GOT3 (cell line): ENCODE results near the gene CCDC15.

Experiments
- DNase-seq: peaks from one replicate; lab custom pipeline; 2025; ENCODE audit warnings: mixed read lengths; lab: John Stamatoyannopoulos, UW

Gene CCDC15

GRCh38 chr11:124953753-124954589 is at the start of gene CCDC15:
TSS of gene CCDC15 (plus strand) at chr11:124954202. CDS start at chr11:124954733, 531 bp downstream.
- DNase-seq, result peak; percentile 63

GRCh38 chr11:124915541-124916369 is 38.2 kb upstream of the CCDC15 start:
- no peak for DNase-seq

- no peak for DNase-seq
Observed at GRCh38 chr11:124916370-124916710, 37.7 kb upstream of the CCDC15 start.

- no peak for DNase-seq
Observed at GRCh38 chr11:124917115-124917637, 36.8 kb upstream of the CCDC15 start.

- no peak for DNase-seq
Observed at GRCh38 chr11:124918950-124919349, 35.1 kb upstream of the CCDC15 start, which contains the start of gene HEPN1. TSS of gene HEPN1 (plus strand) at chr11:124919250.

- DNase-seq, result no peak
Observed at GRCh38 chr11:124919898-124920297, 34.1 kb upstream of the CCDC15 start.

GRCh38 chr11:124920356-124920755 is 33.6 kb upstream of the CCDC15 start:
- DNase-seq, result no peak

- no peak for DNase-seq
Observed at GRCh38 chr11:124920870-124921609, 33.0 kb upstream of the CCDC15 start.

GRCh38 chr11:124922831-124923230 is 31.2 kb upstream of the CCDC15 start:
- no peak for DNase-seq

- DNase-seq, result no peak
Observed at GRCh38 chr11:124923296-124923695, 30.7 kb upstream of the CCDC15 start.

- no peak for DNase-seq
Observed at GRCh38 chr11:124928942-124929665, 24.9 kb upstream of the CCDC15 start.

GRCh38 chr11:124930799-124931198 is 23.2 kb upstream of the CCDC15 start:
- DNase-seq, result no peak

GRCh38 chr11:124934862-124935547 is 19.0 kb upstream of the CCDC15 start:
- no peak for DNase-seq

GRCh38 chr11:124935548-124936514 is 18.2 kb upstream of the CCDC15 start, which contains the start of gene HEPACAM:
TSS of gene HEPACAM (minus strand) at chr11:124936047. CDS start at chr11:124936006, 41 bp downstream.
- no peak for DNase-seq

- no peak for DNase-seq
Observed at GRCh38 chr11:124937336-124937935, 16.6 kb upstream of the CCDC15 start.

GRCh38 chr11:124938206-124938765 is 15.7 kb upstream of the CCDC15 start:
- DNase-seq, result no peak

- no peak for DNase-seq
Observed at GRCh38 chr11:124938970-124939369, 15.0 kb upstream of the CCDC15 start.

- no peak for DNase-seq
Observed at GRCh38 chr11:124941703-124942102, 12.3 kb upstream of the CCDC15 start.
